Calu3 (cell line): Measurements from ENCODE around the gene ANKS3. TPM values are rescaled to one million over a fixed set of nuclear protein-coding genes. Genes with fewer than 3 reads are reported as not detected.

Experiments
- BruUV-seq: library from RNA; stranded (reverse); fragments of 400-500 nt; replicated peaks from 2 replicates; lab custom pipeline; 2021; lab: Mats Ljungman, UMichigan
- CTCF ChIA-PET: fragments of 300-600 bp; sonication (Branson Sonifier 250); formaldehyde crosslinking; loops from one replicate; lab custom pipeline; 2022; ENCODE audit warnings: antibody characterized with exemption; lab: Charles Lee
- DNase-seq: peaks from one replicate; pipeline ENCODE4 v3.0.0; 2022
- H3K27ac Mint-ChIP-seq: one replicate; pipeline ENCODE4 v1.8.0; 2022; ENCODE audit warnings: mixed read lengths; ENCODE audit not compliant: unreplicated experiment
- H3K27me3 Mint-ChIP-seq: one replicate; pipeline ENCODE4 v1.8.0; 2022; ENCODE audit warnings: mixed read lengths; ENCODE audit not compliant: unreplicated experiment
- H3K36me3 Mint-ChIP-seq: one replicate; pipeline ENCODE4 v1.8.0; 2022; ENCODE audit warnings: mild to moderate bottlenecking, moderate library complexity, mixed read lengths; ENCODE audit not compliant: insufficient read depth, unreplicated experiment
- H3K4me1 Mint-ChIP-seq: one replicate; pipeline ENCODE4 v1.8.0; 2022; ENCODE audit warnings: mild to moderate bottlenecking, low read depth, mixed read lengths; ENCODE audit not compliant: unreplicated experiment
- H3K4me3 Mint-ChIP-seq: one replicate; pipeline ENCODE4 v1.8.0; 2022; ENCODE audit warnings: mild to moderate bottlenecking, low read depth, moderate library complexity, mixed read lengths; ENCODE audit not compliant: unreplicated experiment
- H3K9me3 Mint-ChIP-seq: one replicate; pipeline ENCODE4 v1.8.0; 2022; ENCODE audit warnings: low read depth, mixed read lengths; ENCODE audit not compliant: unreplicated experiment
- intact Hi-C: fragments of 100-400 bp; cut with micrococcal nuclease; formaldehyde crosslinking; loops from one replicate; pipeline ENCODE4 v1.10.0; 2022; ENCODE audit not compliant: unreplicated experiment
- total RNA-seq: library from RNA; stranded (reverse); gene quantifications from 2 replicates; pipeline ENCODE4 v1.2.3, GENCODE V29; 2022
- TF ChIP-seq, protein P1 (sequence below): fragments of 200-600 bp; IDR thresholded peaks from one replicate; pipeline ENCODE4 v1.8.0; 2022; ENCODE audit warnings: antibody characterized with exemption; ENCODE audit not compliant: unreplicated experiment

Gene ANKS3
- total RNA-seq, 1 experiment from 2014 or later = 46.9 TPM

DNA sequence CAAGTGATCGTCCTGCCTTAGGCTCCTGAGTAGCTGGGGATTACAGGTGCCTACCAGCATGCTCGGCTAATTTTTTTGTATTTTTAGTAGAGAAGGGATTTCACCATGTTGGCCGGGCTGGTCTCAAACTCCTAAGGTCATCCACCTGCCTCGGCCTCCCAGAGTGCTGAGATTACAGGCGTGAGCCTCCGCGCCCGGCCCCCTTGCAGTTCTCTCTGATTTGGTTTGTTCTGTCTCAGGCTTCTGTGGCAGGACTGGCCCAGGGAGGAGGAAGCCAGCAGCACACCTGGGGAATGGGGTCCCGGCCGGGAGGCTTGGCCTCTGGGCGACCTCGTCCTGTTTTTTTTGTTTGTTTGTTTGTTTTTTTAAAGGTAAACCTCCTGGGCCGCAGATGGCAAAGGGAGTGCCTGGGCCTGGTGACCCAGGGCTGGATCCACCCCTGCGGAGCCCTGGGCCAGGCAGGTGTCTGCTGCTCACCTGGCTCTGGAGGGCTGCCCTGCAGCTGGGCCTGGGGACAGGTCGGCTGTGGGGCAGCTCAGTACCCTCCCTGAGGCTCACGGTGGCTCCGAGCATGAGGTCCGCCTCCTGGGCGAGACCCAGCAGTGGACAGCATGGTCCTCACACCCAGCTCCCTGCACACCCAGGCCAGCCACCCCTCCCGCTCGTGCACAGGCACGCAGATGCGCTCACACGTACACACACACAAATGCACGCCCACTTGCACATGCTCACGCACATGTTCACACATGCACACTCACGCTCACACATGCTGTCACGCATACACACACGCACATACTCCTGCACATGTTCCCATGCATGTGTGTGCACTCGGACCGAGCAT, 44.0 kb downstream of the ANKS3 start:
- peaks cover 80% of the 10 kb centered on the region for H3K36me3 Mint-ChIP-seq
- CTCF ChIA-PET = no interaction called here
- H3K4me1 Mint-ChIP-seq = peaks cover 8% of the 10 kb centered on the region
- no peaks in the 10 kb centered on the region for H3K9me3 Mint-ChIP-seq
- no peaks in the 10 kb centered on the region for H3K27me3 Mint-ChIP-seq
- TF ChIP-seq, protein P1, sequence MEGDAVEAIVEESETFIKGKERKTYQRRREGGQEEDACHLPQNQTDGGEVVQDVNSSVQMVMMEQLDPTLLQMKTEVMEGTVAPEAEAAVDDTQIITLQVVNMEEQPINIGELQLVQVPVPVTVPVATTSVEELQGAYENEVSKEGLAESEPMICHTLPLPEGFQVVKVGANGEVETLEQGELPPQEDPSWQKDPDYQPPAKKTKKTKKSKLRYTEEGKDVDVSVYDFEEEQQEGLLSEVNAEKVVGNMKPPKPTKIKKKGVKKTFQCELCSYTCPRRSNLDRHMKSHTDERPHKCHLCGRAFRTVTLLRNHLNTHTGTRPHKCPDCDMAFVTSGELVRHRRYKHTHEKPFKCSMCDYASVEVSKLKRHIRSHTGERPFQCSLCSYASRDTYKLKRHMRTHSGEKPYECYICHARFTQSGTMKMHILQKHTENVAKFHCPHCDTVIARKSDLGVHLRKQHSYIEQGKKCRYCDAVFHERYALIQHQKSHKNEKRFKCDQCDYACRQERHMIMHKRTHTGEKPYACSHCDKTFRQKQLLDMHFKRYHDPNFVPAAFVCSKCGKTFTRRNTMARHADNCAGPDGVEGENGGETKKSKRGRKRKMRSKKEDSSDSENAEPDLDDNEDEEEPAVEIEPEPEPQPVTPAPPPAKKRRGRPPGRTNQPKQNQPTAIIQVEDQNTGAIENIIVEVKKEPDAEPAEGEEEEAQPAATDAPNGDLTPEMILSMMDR = no peak
- H3K27ac Mint-ChIP-seq = no peak overlapping the region
- DNase-seq = no peak
- intact Hi-C loops = no loop called here
- H3K4me3 Mint-ChIP-seq = no peak overlapping the region
- TSS peak; percentile 31 for BruUV-seq

DNA sequence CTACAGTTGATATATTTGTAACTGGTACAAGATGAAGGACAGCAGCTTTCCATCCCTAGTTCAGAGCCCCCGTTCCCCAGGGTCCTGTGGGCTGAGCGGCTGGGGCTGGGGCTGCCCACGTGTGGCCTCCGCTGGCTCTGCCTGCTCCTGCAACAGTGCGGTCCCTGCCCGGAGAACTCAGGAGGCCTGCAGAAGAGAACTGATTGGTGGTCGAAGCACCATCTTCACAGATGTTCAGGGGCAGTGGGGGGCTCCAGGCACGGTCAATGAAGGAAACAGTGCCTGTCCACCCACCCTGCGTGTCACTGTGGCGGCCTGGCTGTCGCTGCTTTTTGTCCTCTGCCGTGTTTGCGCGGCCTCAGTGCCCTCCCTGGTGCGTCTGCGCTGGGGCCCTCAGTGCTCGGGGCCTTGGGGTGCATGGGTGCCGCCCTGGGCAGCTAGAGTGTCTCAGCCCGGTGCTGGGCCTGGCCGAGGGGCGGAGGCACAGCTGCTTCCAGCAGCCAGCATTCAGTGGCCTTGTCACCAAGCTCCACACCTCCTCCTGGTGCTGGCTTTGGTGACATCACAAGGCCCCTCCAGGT, 44.9 kb downstream of the ANKS3 start:
- H3K4me1 Mint-ChIP-seq = peaks cover 8% of the 10 kb centered on the region
- H3K4me3 Mint-ChIP-seq = no peak overlapping the region
- intact Hi-C loops = no loop called here
- no peaks in the 10 kb centered on the region for H3K27me3 Mint-ChIP-seq
- no peak for DNase-seq
- BruUV-seq = no TSS peak
- no peak overlapping the region for H3K27ac Mint-ChIP-seq
- peaks cover 80% of the 10 kb centered on the region for H3K36me3 Mint-ChIP-seq
- H3K9me3 Mint-ChIP-seq = no peaks in the 10 kb centered on the region
- CTCF ChIA-PET = no interaction called here
- TF ChIP-seq, protein P1 = no peak

DNA sequence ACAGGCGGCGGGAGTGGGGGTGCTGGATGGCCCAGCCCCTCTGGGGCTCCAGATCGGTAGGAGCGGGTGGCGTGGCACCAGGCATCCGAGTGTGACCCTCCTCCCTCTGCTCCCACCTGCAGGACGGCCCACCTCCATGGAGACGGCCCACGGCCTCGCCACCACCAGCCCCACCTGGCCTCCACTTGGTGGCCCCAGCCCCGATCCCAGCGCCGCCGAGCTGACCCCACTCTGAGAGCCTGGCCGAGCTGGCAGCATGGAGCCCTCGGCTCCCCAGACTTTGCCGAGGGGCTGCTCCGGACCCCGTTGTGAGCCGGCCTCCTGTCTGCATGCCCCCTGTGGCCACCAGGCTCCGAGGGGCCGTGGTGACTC, 45.4 kb downstream of the ANKS3 start:
- TF ChIP-seq, protein P1 = no peak
- CTCF ChIA-PET = no interaction called here
- no peak for DNase-seq
- H3K4me3 Mint-ChIP-seq = no peak overlapping the region
- peaks cover 8% of the 10 kb centered on the region for H3K4me1 Mint-ChIP-seq
- BruUV-seq = no TSS peak
- no peaks in the 10 kb centered on the region for H3K27me3 Mint-ChIP-seq
- peaks cover 75% of the 10 kb centered on the region for H3K36me3 Mint-ChIP-seq
- H3K27ac Mint-ChIP-seq = no peak overlapping the region
- intact Hi-C loops = no loop called here
- H3K9me3 Mint-ChIP-seq = no peaks in the 10 kb centered on the region

DNA sequence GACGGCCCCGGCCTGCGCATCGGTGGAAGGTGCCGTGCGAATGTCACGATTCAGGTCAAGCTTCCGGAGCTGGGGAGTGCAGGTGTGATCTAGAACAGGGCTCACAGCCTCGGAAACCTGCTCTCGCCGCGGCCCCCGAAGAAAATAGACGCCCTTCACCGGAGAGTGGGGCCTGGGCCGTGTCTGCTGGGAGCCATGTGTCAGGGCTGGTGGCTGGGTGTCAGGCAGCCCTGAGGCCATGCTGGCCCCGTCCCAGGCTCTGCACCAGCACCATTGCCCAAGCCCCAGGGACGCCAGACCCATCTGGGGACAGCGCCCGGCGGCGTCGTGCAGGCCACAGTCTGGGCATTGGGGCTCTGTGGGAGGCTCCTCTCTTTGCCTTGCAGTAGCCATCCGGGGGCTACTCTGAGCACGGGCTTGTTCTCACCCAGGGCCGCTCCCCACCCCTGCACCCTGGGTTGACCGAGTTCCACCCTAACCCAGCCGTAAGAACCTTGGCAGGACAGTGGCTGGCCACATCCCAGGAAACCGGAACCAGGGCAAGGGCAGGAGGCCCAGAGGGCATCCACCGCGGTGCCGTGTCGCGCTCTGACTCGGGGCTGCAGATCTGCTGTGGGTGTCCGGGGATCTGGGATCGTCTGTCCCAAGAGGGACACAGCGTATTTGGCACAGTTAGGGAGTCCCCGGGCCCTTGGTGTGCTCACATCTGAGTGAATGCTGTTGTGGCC, 46.0 kb downstream of the ANKS3 start:
- Mint-ChIP-seq H3K27ac (no peak overlapping the region), H3K27me3 (no peaks in the 10 kb centered on the region), H3K4me3 (no peak overlapping the region), H3K4me1 (peaks cover 8% of the 10 kb centered on the region), H3K36me3 (peaks cover 72% of the 10 kb centered on the region), H3K9me3 (no peaks in the 10 kb centered on the region)
- CTCF ChIA-PET = interaction anchor here (0.6 kb wide), 1 partner anchor 71 kb away, joined by 3 read pairs; no protein-coding TSS in a partner anchor
- intact Hi-C loops = no loop called here
- BruUV-seq = no TSS peak
- DNase-seq = no peak
- TF ChIP-seq, protein P1 = no peak
